GM19463 (cell line): ENCODE results near the gene INSL3.
A peak's percentile ranks its signal among the peaks of the same experiment; 100 is the strongest.
"Not testable (repeated sequence)": the region's sequence is repeated elsewhere in the genome, so short reads cannot be mapped to it uniquely, and the experiment has no call there.

ENCODE experiments used
- ATAC-seq: cut with Tn5 transposase; IDR thresholded peaks from one replicate; pipeline ENCODE4 v1.9.1; 2021; ENCODE audit warnings: mild to moderate bottlenecking, moderate library complexity; ENCODE audit not compliant: unreplicated experiment

INSL3 gene

GRCh38 chr19:17790059-17790780 is 31.1 kb downstream of the INSL3 start:
- ATAC-seq = no peak

GRCh38 chr19:17788632-17789031 is 32.7 kb downstream of the INSL3 start:
- no peak for ATAC-seq

- no peak for ATAC-seq
Measured at GRCh38 chr19:17787274-17787913, 33.9 kb downstream of the INSL3 start.

- ATAC-seq = no peak
Measured at GRCh38 chr19:17784201-17785008, 36.9 kb downstream of the INSL3 start.

- not testable (repeated sequence) for ATAC-seq
Measured at GRCh38 chr19:17783721-17784120, 37.6 kb downstream of the INSL3 start.

GRCh38 chr19:17780781-17781180 is 40.5 kb downstream of the INSL3 start:
- no peak for ATAC-seq

GRCh38 chr19:17778968-17779929 is 42.1 kb downstream of the INSL3 start:
- ATAC-seq = no peak

GRCh38 chr19:17778251-17778967 is 42.9 kb downstream of the INSL3 start:
- no peak for ATAC-seq

GRCh38 chr19:17777840-17778239 is 43.5 kb downstream of the INSL3 start:
- not testable (repeated sequence) for ATAC-seq

- ATAC-seq = peak; percentile 73
Measured at GRCh38 chr19:17775991-17776803, 45.1 kb downstream of the INSL3 start.

GRCh38 chr19:17775245-17775927 is 45.9 kb downstream of the INSL3 start:
- no peak for ATAC-seq

GRCh38 chr19:17772172-17772571 is 49.1 kb downstream of the INSL3 start:
- no peak for ATAC-seq

GRCh38 chr19:17770613-17771012 is 50.7 kb downstream of the INSL3 start:
- ATAC-seq = no peak

- ATAC-seq = no peak
Measured at GRCh38 chr19:17767559-17767958, 53.8 kb downstream of the INSL3 start.

- no peak for ATAC-seq
Measured at GRCh38 chr19:17766543-17767131, 54.7 kb downstream of the INSL3 start.
